Activated T-helper 2 cell treated with anti-CD3 and anti-CD28 coated beads, Interferon-gamma antibody, Interleukin-2, Interleukin-4, amounts not matched to agents 10 μg/mL and 5 μg/mL and 100 μg/mL, durations not matched to agents 14 hours and 24 hours and 36 hours (primary cell): Measurements from ENCODE around the gene AHRR. TPM values are rescaled to one million over a fixed set of nuclear protein-coding genes. Genes with fewer than 3 reads are reported as not detected.

Experiments
- DNase-seq: peaks from one replicate; pipeline ENCODE4 v3.0.0; 2021; ENCODE audit warnings: low spot score
- H3K27ac Mint-ChIP-seq: one replicate; pipeline ENCODE4 v1.8.0; 2021; ENCODE audit warnings: mixed read lengths
- H3K27me3 Mint-ChIP-seq: one replicate; pipeline ENCODE4 v1.8.0; 2021; ENCODE audit warnings: low read depth, mixed read lengths
- H3K36me3 Mint-ChIP-seq: one replicate; pipeline ENCODE4 v1.8.0; 2021; ENCODE audit warnings: low read depth, mixed read lengths
- H3K4me1 Mint-ChIP-seq: one replicate; pipeline ENCODE4 v1.8.0; 2021; ENCODE audit warnings: low read depth, mixed read lengths
- H3K4me3 Mint-ChIP-seq: one replicate; pipeline ENCODE4 v1.8.0; 2021; ENCODE audit warnings: low read depth, mild to moderate bottlenecking, moderate library complexity, mixed read lengths
- H3K9me3 Mint-ChIP-seq: one replicate; pipeline ENCODE4 v1.8.0; 2021; ENCODE audit warnings: mixed read lengths
- intact Hi-C: fragments of 100-400 bp; cut with micrococcal nuclease; formaldehyde crosslinking; loops from one replicate; pipeline ENCODE4 v1.15.1; 2023
- total RNA-seq: library from RNA; stranded (reverse); gene quantifications from 2 replicates; pipeline ENCODE4 v1.2.3, GENCODE V29; 2022

Gene AHRR
- total RNA-seq, 1 donor from 2014 or later, result 34.9 TPM

GRCh38 chr5:346229-346935, 24.9 kb downstream of the AHRR start:
- Mint-ChIP-seq H3K4me1 (peaks cover 44% of the 10 kb centered on the region), H3K36me3 (peaks cover 51% of the 10 kb centered on the region), H3K27me3 (no peaks in the 10 kb centered on the region), H3K4me3 (peak overlapping the region; percentile 47), H3K9me3 (peaks cover 4% of the 10 kb centered on the region), H3K27ac (peak overlapping the region; percentile 76)
- intact Hi-C loops, result no loop called here
- no peak for DNase-seq

- no peak overlapping the region for H3K27ac Mint-ChIP-seq
- no peak for DNase-seq
- H3K4me1 Mint-ChIP-seq, result peaks cover 32% of the 10 kb centered on the region
- no peaks in the 10 kb centered on the region for H3K9me3 Mint-ChIP-seq
- H3K36me3 Mint-ChIP-seq, result peaks cover 50% of the 10 kb centered on the region
- H3K27me3 Mint-ChIP-seq, result no peaks in the 10 kb centered on the region
- H3K4me3 Mint-ChIP-seq, result no peak overlapping the region
- intact Hi-C loops, result no loop called here
Measured at GRCh38 chr5:347712-348284, 26.3 kb downstream of the AHRR start.

DNA sequence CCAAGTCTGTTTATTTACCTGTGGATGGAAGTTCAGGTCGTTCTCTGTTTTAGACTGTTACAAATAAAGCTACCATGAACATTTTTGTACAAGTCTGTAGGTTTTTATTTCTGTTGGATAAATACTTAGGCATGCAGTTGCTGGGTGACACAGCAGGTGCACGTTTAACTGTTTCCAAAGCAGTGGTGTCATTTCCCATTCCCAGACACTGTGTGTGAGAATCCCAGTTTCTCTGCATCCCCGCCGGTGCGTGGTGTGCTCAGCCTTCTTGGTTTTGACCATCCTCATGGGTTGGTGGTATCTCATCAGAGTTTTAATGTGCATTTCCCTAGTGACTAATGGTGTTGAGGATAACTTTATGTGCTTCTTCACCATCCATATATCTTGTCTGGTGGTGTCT, 27.2 kb downstream of the AHRR start:
- Mint-ChIP-seq H3K4me1 (peaks cover 30% of the 10 kb centered on the region), H3K27me3 (no peaks in the 10 kb centered on the region), H3K9me3 (no peaks in the 10 kb centered on the region), H3K27ac (no peak overlapping the region), H3K4me3 (no peak overlapping the region), H3K36me3 (peaks cover 50% of the 10 kb centered on the region)
- DNase-seq, result no peak
- intact Hi-C loops, result no loop called here

- Mint-ChIP-seq H3K9me3 (no peaks in the 10 kb centered on the region), H3K27ac (peak overlapping the region; percentile 33), H3K36me3 (peaks cover 49% of the 10 kb centered on the region), H3K4me3 (no peak overlapping the region), H3K27me3 (no peaks in the 10 kb centered on the region), H3K4me1 (peaks cover 28% of the 10 kb centered on the region)
- no peak for DNase-seq
- intact Hi-C loops, result no loop called here
Measured at GRCh38 chr5:350355-350754, 28.8 kb downstream of the AHRR start.

DNA sequence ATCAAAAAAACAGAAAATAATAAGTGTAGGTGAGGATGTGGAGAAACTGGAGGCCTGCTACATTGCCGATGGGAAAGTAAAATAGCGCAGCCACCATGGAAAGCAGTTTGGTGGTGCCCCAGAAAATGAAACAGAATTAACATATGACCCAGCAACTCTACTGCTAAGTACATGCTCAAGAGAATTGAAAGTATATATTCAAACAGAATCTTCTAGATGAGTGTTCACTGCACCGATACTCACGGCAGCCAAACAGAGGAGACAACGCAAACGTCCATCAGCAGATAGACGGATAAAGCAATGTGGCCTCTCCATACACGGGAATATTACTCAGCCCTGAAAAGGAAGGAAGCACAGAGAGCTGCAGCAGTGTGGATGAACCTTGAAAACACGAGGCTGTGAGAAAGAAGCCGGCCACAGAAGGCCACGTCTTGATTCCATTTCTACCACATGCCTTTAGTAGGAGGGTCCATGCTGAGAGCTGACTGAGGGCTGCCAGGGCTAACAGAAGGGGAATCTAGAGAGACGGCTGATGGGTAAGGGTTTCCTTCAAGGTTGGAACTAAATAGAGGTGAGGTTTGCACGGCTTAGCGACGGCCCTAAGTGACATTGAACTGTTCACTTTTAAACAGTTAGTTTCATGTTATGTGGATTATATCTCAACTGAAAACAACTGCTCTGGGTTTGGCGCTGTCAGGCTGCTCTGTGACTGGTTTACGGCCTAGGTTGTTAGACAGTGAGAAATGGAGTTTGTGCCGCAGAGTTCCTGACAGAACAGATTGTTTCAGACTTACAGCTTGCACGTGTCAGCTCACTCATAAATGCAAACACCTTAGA, 29.8 kb downstream of the AHRR start:
- DNase-seq, result no peak
- Mint-ChIP-seq H3K27ac (peak overlapping the region; percentile 2), H3K4me1 (peaks cover 21% of the 10 kb centered on the region), H3K27me3 (no peaks in the 10 kb centered on the region), H3K36me3 (peaks cover 49% of the 10 kb centered on the region), H3K9me3 (no peaks in the 10 kb centered on the region), H3K4me3 (no peak overlapping the region)
- intact Hi-C loops, result no loop called here

DNA sequence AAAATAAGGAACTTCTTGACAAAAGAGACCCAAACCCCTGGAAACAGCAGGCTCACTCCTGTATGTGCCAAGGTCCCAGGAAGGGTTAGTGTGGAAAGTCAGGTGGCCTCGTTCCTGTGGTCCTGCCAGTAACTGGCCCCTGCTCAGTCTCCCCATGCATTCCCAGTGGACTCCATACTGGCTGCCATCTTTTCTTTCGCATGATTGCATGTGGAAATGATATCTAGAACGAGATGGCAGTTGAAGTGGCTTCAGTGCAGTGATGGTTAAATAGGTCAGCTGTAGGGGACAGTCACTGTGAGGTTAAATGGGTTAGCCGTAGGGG, 30.4 kb downstream of the AHRR start:
- Mint-ChIP-seq H3K4me3 (no peak overlapping the region), H3K36me3 (peaks cover 43% of the 10 kb centered on the region), H3K27me3 (no peaks in the 10 kb centered on the region), H3K4me1 (peaks cover 15% of the 10 kb centered on the region), H3K9me3 (no peaks in the 10 kb centered on the region), H3K27ac (no peak overlapping the region)
- no peak for DNase-seq
- intact Hi-C loops, result no loop called here

GRCh38 chr5:352639-353611, 31.4 kb downstream of the AHRR start:
- intact Hi-C loops, result no loop called here
- H3K4me3 Mint-ChIP-seq, result no peak overlapping the region
- peaks cover 10% of the 10 kb centered on the region for H3K4me1 Mint-ChIP-seq
- no peak for DNase-seq
- H3K36me3 Mint-ChIP-seq, result peaks cover 37% of the 10 kb centered on the region
- no peaks in the 10 kb centered on the region for H3K27me3 Mint-ChIP-seq
- peak overlapping the region; percentile 16 for H3K27ac Mint-ChIP-seq
- H3K9me3 Mint-ChIP-seq, result no peaks in the 10 kb centered on the region

- peaks cover 31% of the 10 kb centered on the region for H3K36me3 Mint-ChIP-seq
- H3K9me3 Mint-ChIP-seq, result no peaks in the 10 kb centered on the region
- no peak overlapping the region for H3K4me3 Mint-ChIP-seq
- peaks cover 8% of the 10 kb centered on the region for H3K4me1 Mint-ChIP-seq
- DNase-seq, result no peak
- peak overlapping the region; percentile 16 for H3K27ac Mint-ChIP-seq
- H3K27me3 Mint-ChIP-seq, result no peaks in the 10 kb centered on the region
- intact Hi-C loops, result no loop called here
Measured at GRCh38 chr5:353612-354580, 32.4 kb downstream of the AHRR start.

GRCh38 chr5:354581-355378, 33.3 kb downstream of the AHRR start:
- intact Hi-C loops, result no loop called here
- Mint-ChIP-seq H3K9me3 (no peaks in the 10 kb centered on the region), H3K27ac (no peak overlapping the region), H3K36me3 (peaks cover 37% of the 10 kb centered on the region), H3K27me3 (no peaks in the 10 kb centered on the region), H3K4me3 (no peak overlapping the region), H3K4me1 (peaks cover 8% of the 10 kb centered on the region)
- DNase-seq, result no peak

DNA sequence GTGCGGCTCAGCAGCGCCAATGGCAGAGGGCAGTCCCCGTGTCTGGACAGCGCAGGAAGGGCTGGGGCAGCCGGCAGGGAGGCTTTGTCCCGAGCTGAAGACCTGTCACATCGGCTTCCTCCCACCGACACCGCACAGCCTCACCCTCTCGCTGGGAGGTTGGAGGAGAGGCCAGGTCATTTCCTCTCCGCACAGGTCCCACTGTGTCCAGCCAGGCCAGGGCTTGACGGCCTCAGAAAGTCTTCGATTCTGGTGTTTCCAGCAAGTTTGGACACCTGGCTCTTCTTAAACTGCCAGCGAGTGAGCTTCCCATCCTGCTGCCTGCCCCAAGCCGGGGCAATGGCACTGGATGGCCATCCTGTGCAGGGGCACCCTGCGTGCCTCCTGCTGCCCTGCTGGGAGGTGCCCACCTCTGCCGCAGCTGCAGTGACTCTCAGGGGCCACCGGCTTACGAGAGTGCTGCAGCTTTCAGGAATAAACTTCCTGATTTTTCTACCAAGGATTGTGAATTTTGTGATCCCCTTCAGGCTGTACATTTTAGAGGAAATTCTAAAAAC, 33.9 kb downstream of the AHRR start:
- H3K36me3 Mint-ChIP-seq, result peaks cover 35% of the 10 kb centered on the region
- H3K4me3 Mint-ChIP-seq, result no peak overlapping the region
- H3K27ac Mint-ChIP-seq, result peak overlapping the region; percentile 64
- intact Hi-C loops, result no loop called here
- H3K9me3 Mint-ChIP-seq, result no peaks in the 10 kb centered on the region
- no peaks in the 10 kb centered on the region for H3K27me3 Mint-ChIP-seq
- DNase-seq, result no peak
- H3K4me1 Mint-ChIP-seq, result peaks cover 5% of the 10 kb centered on the region

- no peak for DNase-seq
- intact Hi-C loops, result no loop called here
- H3K27me3 Mint-ChIP-seq, result no peaks in the 10 kb centered on the region
- H3K9me3 Mint-ChIP-seq, result no peaks in the 10 kb centered on the region
- H3K4me3 Mint-ChIP-seq, result no peak overlapping the region
- H3K4me1 Mint-ChIP-seq, result peaks cover 3% of the 10 kb centered on the region
- peaks cover 33% of the 10 kb centered on the region for H3K36me3 Mint-ChIP-seq
- peak overlapping the region; percentile 64 for H3K27ac Mint-ChIP-seq
Measured at GRCh38 chr5:355958-356357, 34.4 kb downstream of the AHRR start.
